GM19324 (cell line): ENCODE data around the gene GALT.

ENCODE experiments used
- ATAC-seq: cut with Tn5 transposase; IDR thresholded peaks from one replicate; pipeline ENCODE4 v1.9.1; 2021; ENCODE audit warnings: mild to moderate bottlenecking, moderate library complexity; ENCODE audit not compliant: unreplicated experiment, low FRiP score

Gene GALT

DNA sequence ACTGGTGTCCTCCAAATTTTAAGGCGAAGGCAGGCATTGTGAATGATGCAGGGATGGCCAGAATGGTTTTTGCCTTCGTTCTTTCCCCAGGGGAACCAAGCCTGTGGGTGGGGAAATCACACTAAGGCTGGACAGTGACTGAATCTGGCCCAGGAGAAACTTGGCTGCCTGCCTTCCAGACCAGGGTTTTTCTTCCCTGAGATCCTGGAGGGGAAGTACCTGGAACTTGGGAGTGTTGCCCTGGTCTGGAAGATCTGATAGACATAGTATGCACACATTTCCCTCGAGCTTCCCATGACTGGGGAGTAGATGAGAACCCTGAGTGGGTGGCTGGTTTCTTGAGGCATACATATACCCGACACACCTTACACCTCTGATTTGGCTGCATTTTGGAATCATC is 4.8 kb downstream of the GALT start:
- no peak for ATAC-seq

DNA sequence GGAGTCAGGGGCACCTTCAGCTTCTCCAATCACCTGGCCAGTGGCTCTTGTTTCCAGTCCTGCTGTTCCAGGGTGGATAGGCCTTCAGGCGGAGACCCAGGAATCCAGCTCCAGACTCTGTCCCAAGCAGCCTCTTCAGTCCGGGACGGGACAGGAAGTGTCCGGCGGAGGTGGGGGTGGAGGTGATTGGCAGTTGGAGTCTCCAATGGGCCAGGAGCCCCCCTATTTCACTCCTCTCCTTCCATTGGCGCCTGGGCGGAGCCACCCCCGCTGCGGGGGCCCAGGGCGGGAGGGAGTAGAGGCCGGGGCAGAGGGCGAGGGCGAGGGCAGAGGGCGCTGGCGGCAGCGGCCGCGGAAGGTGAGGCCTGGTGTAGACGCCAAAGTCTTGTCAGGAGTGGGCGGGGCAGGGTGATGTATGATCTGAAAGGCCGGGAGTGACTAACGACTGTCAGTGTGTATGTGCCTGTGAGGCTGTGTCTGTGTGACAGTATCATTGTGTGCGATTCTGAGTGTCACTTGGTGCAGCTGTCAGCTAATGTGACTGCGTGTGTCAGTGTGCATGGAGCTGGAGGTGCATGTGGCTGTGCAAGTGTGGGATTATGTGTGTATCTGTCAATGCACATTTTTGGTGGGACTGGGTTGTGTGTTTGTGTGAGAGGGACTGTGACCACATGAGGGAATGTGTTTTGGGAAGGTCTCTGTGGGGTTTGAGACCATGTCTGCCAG is 5.6 kb downstream of the GALT start, which contains the start of gene IL11RA:
IL11RA (plus strand) TSS at position 310 of the 726 bp plus-strand sequence. CDS start 3,033 bp downstream, outside the sequence.
- no peak for ATAC-seq

DNA sequence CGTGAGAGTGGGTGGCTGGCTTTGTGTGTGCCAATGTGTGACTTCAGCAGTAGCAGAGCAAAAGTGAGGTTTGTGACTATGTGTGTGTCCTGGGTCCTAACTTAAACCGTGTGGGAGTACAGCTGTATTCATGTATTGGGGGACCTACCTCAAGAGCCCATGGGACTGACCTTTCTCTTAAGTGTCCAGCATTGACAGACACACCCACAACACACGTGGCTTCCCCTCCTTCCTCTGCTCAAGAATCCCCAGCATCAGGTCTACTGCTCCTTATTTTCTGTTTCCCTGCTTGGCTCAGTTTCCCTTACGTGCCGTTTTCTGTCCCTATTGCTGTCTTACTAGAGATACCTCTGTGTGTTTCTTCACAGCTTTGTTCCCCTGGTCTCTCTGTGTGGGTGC is 6.1 kb downstream of the GALT start:
- ATAC-seq = no peak

DNA sequence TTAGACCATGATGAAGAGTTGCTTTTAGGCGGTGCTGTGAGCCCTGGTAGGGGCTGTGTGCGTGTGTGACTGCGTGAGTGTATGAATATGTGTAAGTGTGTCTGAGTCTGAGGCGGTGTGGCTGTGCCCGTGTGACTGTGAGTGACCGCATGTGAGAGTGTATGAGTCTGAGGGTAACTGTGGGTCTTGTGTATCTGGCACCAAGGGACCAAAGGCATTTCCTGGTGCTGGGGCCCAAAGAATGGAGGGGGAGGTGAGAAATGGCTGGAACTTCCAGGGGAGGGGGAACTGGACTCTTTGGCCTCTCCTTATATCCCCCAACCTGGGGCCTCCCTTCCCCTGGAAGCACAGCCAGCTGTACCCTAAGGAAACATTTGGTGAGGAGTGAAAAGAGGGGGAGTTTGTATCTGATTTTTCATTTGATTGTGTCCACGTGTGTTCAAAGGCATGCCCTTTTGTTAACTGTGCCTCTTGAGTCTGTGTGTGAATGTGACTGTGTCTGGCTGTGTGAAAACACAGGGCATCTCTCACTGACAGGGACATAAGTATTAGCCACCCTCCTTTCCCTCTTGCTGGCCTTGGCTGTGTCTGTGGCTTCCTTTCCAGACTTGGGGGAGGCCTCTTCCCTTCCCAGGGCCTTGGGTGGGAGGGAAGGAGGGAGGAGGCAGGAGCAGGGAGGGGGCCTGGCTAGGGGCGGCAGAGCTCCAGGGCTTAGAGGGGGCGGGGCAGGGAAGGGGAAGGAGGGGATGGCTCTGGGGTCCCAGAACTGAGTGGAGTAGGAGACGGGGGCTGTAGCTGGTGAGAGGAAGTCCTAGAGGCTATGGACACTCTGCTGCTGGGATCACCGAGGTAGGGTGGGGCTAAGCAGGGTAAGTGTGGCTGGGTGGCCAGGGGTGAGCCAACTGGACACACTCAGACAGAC is 6.9 kb downstream of the GALT start:
- ATAC-seq = no peak

DNA sequence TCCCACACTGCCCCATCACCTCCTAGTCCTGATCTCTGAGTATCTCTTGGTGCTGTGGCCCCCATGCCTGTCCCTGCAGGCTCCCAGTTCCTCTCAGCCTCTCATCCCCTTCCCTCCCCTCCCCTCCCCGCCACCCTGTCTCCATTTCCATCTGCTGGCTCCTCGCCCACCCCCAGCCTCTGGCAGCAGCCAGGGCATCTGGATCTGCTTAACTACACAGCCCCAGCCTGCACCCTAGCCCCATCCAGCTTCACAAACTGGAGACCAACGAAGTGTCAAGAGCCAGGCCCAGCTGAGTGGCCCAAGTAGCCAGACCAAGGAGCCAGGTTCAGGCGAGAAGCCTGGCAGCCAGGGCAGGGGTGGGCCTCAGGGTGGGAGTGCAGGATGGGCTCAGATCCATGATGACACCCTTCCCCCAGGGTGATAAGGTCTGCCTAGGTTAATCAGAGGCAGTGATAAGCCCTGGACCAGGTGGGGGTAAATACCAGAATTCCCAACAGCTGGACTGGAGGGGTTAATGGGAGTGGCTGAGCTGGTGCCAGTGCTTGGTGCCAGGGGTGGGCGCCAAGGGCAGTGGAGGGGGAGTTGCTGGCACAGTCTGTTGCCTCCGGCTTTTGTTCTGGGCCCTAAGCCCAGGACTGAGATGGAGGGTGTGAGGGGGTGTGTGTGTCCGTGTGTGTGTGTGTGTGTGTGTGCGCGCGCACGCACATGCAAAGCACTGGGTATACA is 8.0 kb downstream of the GALT start:
- ATAC-seq = no peak

DNA sequence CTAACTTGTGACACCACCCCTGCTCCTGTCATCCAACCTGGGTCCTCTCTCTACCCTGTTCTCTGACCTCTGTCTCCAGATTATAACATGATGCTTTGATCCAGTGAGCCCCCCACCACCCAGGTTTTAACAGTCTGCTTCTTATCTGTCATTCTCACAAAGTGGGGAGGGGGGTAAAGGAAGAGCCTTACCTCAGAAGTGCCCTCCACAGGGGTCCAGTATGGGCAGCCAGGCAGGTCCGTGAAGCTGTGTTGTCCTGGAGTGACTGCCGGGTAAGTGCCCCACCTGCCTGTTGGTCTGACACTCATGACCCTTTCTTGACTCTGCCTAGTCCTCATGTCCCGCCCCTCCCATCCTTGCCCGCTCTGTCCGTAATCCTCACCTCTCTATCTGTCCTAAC is 8.9 kb downstream of the GALT start:
- ATAC-seq = no peak

DNA sequence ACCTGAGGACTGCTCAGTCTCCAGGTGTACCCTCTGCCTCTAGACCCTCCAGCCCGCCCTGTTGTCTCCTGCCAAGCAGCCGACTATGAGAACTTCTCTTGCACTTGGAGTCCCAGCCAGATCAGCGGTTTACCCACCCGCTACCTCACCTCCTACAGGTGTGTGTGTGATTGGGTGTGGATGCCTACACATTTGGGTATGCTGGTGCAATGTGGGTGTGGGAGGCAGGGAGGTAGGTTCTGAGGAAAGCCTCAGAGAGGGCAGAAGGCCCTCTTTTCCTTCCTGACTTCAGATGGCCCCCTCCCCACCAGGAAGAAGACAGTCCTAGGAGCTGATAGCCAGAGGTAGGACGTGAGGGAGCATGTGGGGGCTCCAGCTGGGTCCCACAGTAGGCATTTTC is 10.5 kb downstream of the GALT start:
- ATAC-seq = no peak

DNA sequence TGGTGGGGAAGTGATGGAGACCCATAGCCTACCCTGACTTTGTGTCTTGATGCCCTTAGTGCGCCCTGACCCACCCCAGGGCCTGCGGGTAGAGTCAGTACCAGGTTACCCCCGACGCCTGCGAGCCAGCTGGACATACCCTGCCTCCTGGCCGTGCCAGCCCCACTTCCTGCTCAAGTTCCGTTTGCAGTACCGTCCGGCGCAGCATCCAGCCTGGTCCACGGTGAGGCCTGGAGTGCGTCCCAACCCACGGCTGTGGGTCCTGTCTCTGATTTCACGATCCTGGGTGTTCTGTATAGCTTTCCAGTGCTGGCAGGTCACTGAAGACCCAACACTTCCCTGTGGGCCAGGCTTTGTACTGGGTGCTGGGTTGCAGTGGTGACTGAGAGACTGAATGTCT is 12.0 kb downstream of the GALT start:
- no peak for ATAC-seq

DNA sequence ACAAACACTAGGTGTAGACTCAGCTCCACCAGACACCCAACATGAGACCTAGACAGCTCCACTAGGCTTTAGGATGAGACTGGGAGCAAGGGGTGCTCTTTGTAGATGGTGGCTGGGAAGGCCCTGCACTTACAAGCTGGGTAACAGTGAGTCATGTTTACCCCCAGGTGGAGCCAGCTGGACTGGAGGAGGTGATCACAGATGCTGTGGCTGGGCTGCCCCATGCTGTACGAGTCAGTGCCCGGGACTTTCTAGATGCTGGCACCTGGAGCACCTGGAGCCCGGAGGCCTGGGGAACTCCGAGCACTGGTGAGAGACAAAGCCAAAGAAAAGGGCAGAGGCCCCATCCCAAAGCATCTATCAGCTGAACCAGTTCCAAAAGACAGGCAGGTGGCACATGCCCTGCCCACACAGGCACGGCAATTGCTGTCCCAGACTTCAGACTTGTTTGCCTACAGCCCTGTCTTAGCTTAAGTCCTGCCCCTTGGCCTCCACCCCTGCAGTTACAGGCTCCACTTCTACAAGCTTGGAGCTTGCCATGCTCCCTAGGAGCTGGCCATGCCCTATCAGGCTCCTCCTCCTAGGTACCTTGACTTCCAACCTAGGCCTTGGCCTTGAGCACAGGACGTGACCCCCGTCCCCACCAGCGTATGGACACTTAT is 13.2 kb downstream of the GALT start:
- ATAC-seq = no peak

DNA sequence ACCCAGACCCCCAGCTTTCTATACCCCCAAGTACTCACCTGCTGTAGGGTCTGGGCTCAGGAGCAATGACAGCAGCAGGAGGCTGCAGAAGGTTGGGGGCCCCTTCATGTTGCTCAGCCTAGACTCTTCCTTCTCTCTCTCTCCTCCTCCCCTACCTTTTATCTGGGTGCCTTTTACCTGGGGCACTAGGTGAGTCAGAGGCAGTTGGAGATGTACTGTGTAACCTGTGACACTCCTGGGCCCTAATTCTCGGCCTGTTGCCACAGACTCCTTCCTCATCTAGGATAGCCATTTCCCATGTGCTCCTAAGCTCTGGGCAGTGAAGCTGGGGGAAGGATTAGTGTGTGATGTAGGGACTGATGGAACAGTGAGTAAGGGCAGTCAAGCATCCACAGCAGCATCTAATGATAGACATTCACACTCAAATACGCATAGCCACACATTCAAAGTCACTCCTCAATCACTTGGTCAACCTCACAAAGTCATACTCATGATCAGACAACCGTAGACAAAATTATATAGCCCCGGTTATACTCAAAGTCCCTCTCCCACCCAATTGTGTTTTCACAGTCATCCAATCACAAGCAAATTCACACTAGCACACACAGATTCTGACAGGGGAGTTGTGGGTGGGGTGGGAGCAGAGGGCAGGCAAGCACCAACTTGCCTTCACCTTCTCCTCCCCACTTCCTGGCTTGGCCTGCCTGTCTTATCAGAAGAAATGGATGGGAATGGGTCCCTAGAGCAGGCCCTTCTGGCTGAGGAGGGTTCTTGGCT is 16.2 kb downstream of the GALT start, which contains the start of gene CCL27:
CCL27 (minus strand) TSS at position 132 of the 777 bp plus-strand sequence; CDS start at position 108, 24 bp downstream.
- no peak for ATAC-seq

DNA sequence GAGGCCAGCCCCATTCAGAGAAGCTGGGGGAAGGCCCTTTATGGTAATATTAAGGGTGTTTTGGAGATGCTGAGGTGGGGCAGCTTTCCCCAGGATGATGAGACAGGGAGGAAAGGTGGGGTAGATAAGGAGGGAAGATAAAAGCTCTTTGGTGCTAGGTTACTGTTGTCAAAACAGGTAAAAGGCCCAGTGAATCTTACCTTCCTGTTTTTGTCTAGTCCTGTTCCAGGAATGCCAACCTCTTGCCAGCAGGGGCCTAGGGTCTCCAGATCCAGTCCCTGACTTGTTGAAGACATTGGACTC is 16.8 kb downstream of the GALT start:
- no peak for ATAC-seq

DNA sequence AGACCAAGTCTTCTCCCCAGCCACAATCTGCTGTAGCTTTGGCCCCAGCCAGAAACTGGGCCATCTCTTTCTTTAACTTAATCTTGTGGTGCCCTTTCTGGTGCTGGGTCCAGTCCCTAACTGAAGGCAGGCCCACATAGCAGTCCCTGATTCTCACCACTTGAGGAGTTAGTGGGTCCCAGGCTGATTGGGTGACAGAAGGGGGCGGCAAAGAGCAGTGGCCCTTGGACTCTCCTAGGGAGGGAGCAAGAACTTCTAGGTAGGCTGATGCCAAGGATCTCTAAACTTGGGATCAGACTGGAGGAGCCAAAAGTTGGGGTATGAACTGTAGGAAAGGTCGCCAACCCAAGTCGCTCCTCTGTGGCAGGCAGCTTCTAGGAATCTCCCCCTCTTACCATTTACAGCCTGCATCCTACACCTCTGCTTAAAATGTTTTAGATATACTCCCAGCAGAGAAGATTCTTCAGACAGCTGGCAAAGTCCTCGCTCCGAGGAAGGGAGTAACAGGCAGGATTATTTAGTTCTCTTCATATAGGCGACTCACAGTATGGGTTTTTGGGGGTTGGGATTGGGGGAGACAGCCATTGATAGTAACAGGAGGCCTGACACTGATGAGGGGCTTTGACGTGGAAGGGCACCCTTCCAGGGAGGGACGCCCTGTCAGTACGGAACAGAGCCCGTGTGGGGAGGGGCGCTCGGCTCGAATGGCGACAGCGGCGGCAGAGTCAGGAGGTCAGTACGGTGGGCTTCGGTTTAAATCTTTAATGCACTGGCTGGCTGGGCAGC is 18.0 kb downstream of the GALT start:
- ATAC-seq = no peak

DNA sequence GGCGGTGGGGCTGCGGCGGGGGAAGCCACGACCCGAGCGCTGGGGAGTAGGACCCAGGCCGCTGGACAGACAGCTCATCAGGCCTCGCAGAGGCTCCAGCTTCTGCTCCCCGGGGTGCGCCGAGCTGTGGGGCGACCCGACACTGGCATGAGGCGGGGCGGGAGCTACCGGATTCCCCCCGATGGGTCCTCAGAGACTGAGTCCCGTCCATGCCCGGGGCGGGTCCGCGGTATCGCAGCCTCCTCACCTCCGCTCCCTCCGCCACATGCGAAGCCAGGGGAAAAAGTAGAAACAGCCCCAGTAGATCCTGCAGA is 18.5 kb downstream of the GALT start:
- ATAC-seq = peak; percentile 20

DNA sequence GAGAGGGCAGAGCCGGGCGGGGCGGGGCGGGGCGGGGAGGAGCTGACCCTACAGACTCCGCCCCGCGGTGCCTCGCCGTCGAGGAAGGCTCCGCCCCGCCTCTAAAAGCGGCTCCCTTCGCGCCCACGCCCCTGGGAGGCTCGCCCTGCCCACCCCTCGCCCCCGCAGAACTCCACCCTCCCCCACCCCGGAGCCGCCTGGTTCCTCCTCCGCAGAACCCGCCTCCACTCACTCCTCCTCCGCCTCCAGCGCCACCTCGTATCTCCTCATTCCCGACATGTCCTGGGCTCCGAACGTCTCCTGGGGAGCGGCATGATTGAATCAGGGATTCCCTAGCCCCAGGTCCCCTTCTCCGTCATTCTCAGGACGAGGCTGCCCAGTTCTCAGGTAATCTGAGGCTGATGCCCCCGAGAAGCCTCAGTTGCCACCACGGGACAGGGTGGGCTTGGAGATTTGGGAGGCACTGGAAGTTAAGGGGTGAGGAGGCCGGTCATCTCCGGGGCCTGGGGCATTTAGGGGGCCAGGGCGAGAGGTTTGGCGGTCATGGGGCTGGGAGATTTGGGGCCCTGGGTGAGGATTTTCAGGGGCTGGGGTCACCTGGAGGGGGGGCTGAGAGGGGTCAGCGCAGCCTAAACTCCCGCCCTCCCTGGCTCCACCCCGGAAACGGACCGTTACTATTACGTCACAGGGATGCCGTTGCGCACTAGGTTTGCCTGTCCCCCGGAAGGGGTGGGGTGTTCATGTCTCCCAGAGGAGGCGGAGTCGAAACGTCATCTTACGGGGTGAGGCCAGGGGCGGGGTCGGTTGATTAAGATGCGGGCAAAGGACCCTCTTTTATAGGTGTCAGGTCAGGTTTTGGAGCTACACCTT is 19.1 kb downstream of the GALT start:
- peak; percentile 74 for ATAC-seq

DNA sequence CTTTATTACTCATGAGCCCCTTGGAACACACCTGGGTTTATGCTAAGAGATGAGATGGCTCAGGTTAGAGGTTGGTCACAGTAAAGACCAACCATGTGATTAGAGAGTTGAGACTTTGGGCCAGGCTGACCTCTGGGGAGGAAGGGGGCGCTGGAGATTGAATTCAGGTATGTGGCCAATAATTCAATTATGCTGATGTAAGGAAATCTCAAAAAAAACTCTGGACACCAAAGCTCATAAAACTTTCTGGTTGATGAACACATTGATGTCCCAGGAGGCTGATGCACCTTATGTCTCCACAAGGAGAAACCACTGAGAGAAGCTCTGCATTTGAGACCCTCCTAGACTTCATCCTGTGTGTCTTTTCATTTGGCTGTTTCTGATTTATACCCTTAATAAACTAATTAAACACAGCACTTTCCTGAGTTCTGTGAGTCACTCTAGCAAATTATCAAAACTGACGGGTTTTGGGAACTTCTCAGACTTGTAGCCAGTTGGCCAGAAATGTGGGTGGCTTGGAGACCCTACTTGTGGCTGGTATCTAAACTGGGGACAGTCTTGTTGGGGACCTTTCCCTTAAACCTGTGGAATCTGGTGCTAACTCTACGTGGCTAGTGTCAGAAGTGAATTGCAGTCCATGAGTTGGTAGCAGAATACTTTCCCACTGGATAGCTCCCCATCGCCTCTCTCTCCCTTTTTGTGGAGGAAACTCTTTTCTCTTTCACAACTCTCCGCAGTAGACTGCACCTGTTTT is 23.5 kb downstream of the GALT start:
- no peak for ATAC-seq

DNA sequence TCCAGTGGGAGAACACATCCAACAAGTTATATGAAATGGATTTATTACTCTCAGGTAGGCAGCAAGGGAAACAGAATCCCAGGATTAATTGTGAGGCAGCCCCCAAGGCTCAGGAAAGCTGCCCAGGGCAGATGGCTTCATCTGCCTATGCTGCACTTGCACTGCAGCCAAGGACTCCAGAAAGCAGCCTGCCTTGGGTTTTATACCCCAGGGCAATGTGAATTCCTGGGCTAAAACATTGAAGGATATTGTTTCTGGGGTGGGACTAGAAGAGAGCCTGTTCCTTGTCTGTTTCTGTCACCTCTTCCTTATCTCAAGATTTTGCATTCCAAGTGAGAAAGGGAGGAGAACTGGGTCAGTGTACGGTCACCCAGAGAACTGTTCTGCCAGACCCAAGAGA is 24.8 kb downstream of the GALT start:
- ATAC-seq = no peak

DNA sequence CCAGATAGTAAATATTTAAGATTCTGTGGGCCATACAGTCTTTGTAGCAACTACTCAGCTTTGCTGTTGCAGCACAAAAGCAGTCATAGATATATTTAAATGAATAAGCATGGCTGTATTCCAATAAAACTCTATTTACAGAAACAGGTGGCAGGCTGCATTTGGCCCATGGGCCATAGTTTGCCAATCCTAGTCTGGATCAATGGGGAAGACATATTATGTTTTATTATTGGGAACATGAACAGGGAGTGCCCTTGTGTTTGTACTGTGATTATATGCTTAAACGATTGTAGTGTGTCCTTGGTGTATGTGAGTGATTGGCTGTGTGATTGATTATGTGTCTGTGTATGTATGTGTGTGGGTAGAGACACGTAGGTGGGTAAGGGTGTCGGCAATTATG is 28.0 kb downstream of the GALT start:
- ATAC-seq = no peak
